GM21367 (cell line): ENCODE measurements around the gene IL17REL.

Experiments used
- ATAC-seq: cut with Tn5 transposase; IDR thresholded peaks from one replicate; pipeline ENCODE4 v1.9.1; 2021; ENCODE audit not compliant: unreplicated experiment

The IL17REL gene

GRCh38 chr22:50027639-50028537 is 15.3 kb upstream of the IL17REL start:
- no peak for ATAC-seq

- ATAC-seq: no peak
Measured at GRCh38 chr22:50025993-50026392, 13.4 kb upstream of the IL17REL start.

- no peak for ATAC-seq
Measured at GRCh38 chr22:50022171-50022819, 9.7 kb upstream of the IL17REL start.

- ATAC-seq: no peak
Measured at GRCh38 chr22:50020606-50021005, 8.0 kb upstream of the IL17REL start.

GRCh38 chr22:50019316-50019715 is 6.8 kb upstream of the IL17REL start:
- ATAC-seq: no peak

- ATAC-seq: no peak
Measured at GRCh38 chr22:50018608-50019285, 6.2 kb upstream of the IL17REL start.

- ATAC-seq: no peak
Measured at GRCh38 chr22:50017701-50018224, 5.2 kb upstream of the IL17REL start.

GRCh38 chr22:50016988-50017700 is 4.6 kb upstream of the IL17REL start:
- ATAC-seq: no peak

- no peak for ATAC-seq
Measured at GRCh38 chr22:50016308-50016987, 3.9 kb upstream of the IL17REL start.

GRCh38 chr22:50015451-50016307 is 3.1 kb upstream of the IL17REL start:
- ATAC-seq: no peak

- ATAC-seq: no peak
Measured at GRCh38 chr22:50014655-50015401, 2.3 kb upstream of the IL17REL start.

GRCh38 chr22:50014053-50014501 is 1.5 kb upstream of the IL17REL start:
- ATAC-seq: no peak

GRCh38 chr22:50011447-50012210 is 936 bp downstream of the IL17REL start:
- ATAC-seq: no peak

GRCh38 chr22:50010676-50011446 is 1.7 kb downstream of the IL17REL start:
- ATAC-seq: no peak

GRCh38 chr22:50009765-50010675 is 2.5 kb downstream of the IL17REL start:
- ATAC-seq: no peak

GRCh38 chr22:50009251-50009650 is 3.3 kb downstream of the IL17REL start:
- ATAC-seq: no peak
